ENCODE results near the gene RIPOR2.
"Not testable (repeated sequence)": the region's sequence is repeated elsewhere in the genome, so short reads cannot be mapped to it uniquely, and the experiment has no call there.

Gene RIPOR2

DNA sequence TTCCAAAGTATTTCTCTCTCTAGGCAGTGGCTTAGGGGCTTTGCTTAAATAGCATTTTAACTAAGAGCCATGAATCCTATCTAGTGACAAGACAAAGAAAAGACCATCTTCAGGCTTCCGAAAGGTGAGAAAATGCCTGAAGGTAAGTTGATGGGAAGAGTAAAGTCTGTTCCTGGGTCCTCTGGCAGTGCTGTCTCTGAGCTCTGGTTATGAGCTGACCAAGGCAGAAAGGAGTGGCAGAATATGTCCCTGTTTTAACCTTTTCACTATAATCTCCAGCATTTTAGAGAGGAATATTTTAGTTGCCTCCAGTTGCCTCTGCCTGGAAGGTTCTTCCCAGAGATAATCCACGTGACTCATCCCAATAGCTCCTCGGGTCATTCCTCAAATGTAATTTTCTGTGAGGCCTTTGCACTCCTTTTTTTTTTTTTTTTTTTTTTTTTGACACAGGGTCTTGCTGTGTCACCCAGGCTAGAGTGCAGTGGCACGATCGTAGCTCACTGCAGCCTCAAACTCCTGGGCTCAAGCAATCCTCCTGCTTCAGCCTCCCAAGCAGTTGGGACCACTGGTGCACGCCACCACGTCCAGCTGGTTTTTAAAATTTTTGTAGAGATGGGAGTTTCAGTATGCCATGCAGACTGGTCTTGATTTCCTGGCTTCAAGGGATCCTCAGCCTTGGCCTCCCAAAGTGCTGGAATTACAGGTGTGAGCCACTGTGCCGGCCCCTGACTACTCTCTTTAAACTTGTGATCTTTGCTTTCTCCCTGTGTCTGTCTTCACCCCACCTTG lies 133.3 kb downstream of the RIPOR2 start:
- no peak for DNase-seq (ENCODE audit: low spot score)

- DNase-seq (ENCODE audit: low spot score), result no peak
Observed at GRCh38 chr6:24799541-24799915, 136.2 kb downstream of the RIPOR2 start.

- DNase-seq (ENCODE audit: low spot score), result no peak
Observed at GRCh38 chr6:24798740-24799540, 136.8 kb downstream of the RIPOR2 start, which contains the start of gene ARMH2. Gene ARMH2 (minus strand): TSS chr6:24798917. CDS start chr6:24798857, 60 bp downstream.

GRCh38 chr6:24797596-24798216 lies 138.1 kb downstream of the RIPOR2 start:
- DNase-seq (ENCODE audit: low spot score), result no peak

GRCh38 chr6:24796616-24797290 lies 139.0 kb downstream of the RIPOR2 start:
- DNase-seq (ENCODE audit: low spot score), result no peak

DNA sequence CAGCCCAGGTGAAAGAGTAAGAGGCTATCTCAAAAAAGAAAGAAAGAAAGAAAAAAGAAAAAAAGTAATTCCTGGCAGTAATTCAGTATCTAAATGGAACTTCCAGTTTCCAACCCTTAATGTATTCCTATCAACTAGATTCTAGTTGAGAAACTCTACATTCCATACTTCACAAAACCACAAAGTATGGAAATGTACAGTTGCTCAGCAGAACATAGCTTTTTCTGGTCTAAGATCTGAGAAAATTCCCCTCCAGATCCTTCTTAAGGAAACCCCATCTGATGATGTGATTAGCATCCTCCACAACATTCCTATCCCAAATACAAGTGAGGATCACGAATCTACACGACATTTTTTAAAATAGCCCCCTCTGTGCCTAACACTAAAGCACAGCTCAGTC lies 140.7 kb downstream of the RIPOR2 start:
- no peak for DNase-seq (ENCODE audit: low spot score)

GRCh38 chr6:24788031-24788665 lies 147.6 kb downstream of the RIPOR2 start:
- no peak for DNase-seq (ENCODE audit: low spot score)

- no peak for DNase-seq (ENCODE audit: low spot score)
Observed at GRCh38 chr6:24780206-24780605, 155.6 kb downstream of the RIPOR2 start.

DNA sequence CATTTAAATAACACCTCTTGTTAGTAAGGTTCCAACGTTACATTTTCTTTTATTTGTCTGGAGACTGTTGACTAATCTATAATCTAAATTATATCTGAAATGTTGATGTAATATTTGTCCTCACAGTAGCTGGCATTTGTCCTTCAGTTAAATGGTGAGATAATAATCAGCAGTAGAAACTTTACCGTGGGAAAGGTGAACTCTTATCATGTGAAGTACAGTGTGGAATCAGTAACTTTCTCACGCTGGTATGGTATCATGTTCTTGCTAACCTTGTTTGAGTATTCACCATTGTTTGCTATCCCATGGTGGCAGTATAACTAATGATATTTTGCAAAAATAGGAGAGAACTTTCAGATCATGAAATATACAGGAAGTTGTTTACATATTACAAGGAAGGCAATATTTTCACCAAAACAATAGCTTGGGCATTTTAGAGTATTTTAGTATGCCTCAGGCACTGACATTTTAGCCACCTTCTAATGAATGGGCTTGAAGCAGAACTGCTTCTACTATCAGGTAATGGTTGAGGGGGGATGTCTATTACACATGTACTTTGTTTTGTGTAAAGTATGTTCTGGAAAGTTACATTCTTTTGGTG lies 156.2 kb downstream of the RIPOR2 start:
- no peak for DNase-seq (ENCODE audit: low spot score)

DNA sequence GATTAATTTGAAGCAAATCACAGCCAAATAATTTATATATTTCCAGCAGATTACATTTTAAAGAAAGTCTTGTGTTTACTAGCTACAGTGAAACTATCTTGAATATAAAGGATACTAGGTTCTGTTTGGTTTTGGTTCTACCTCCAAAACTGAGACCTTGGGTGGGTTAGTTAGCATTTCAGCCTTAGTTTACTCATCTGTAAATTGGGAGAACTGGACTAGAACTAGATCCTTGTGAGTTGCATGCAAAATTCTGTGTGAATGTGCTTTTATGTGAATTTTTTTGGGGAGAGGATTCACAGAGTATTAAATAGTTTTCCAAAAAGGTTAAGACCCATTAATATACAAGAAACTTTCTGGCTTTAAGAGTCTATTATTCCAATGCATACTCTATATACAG lies 156.9 kb downstream of the RIPOR2 start:
- no peak for DNase-seq (ENCODE audit: low spot score)

DNA sequence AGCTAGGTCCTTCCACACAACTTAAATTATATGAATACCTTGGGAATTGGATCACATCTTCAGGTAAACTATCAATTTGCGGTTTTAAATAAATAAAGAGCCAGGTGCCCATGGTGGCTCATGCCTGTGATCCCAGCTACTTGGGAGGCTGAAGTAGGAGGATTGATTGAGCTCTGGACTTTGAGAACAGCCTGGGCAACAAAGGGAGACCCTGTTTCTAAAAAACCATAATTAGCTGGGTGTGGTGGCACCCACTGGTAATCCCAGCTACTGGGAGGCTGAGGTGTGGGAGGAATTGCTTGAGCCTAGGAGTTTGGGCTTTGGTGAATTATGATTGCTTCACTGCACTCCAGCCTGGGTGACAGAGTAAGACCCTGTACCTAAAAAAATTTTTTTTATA lies 157.6 kb downstream of the RIPOR2 start:
- DNase-seq (ENCODE audit: low spot score), result no peak

DNA sequence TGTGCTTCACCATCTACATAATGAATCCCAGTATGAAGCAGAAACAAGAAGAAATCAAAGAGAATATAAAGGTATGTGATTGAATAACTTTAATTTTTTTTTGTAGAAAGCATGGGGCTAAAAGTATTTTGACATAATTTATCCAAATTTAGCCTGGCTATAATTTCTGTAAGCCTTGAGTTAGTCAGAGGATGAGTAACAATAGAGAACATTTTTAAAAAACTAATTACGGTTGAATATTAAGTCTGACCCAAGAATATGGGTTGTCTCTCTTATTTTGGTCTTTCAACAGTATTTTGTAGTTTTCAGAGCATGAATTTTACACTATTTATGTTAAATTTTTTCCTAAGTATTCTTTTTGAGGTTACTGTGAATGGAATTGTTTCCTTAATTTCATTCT lies 158.5 kb downstream of the RIPOR2 start:
- no peak for DNase-seq (ENCODE audit: low spot score)

DNA sequence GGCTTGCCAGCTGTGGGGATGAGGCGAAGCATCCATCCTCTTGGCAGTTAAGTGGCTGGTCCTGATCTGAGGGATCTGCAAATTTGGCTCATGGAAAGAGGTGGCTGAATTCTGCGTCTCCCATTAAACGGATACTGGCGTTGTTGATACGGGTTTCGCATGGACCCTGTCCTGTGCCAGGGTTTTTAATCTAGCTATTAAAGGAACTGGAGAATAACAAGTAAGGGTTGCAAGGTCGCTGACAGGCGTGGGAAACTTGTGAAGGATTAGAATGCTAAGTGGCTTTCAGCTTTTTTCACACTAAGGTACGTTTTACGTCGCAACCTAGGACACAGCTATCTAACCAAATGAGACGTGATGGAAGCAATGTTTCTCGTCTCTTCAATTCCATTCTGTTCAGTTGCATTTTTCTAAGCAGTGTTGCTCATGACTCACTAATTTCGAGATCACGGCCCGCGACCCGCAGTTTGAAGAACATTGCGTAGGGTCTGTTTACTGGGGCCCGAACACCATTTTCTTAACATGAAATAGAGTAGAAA lies 160.2 kb downstream of the RIPOR2 start:
- DNase-seq (ENCODE audit: low spot score), result no peak

DNA sequence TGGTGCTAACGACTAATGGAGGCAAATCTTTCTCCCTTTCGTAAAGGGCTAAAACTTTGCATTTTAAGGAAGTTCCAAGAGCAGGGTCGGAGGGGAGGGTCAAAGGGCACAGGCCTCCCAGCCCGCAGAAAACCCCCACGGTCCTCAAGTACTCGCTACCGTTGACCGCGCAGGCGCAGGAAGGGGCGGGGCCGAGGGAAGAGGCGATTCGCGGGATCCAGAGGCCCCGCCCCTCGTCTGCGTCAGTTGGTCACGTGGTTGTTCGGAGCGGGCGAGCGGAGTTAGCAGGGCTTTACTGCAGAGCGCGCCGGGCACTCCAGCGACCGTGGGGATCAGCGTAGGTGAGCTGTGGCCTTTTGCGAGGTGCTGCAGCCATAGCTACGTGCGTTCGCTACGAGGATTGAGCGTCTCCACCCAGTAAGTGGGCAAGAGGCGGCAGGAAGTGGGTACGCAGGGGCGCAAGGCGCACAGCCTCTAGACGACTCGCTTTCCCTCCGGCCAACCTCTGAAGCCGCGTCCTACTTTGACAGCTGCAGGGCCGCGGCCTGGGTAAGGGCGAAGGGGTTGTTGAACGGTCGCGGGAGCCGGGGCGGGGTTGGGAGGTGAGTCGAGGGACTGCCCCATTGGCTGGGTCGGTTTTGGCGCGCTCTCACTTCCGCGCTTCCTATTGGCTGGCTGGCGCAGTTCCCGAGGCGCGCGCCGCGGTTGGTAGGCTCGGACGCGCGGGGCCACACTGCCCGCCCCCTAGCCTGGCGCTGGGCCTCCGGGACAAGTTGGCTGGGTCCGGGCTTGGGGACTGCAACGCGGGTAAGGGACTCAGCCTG lies 160.9 kb downstream of the RIPOR2 start, which contains the start of gene GMNN:
Gene GMNN, plus strand, starts transcription at position 242 of the 824 bp plus-strand sequence. CDS start 2,310 bp downstream, outside the sequence.
- peak; percentile 98 for DNase-seq (ENCODE audit: low spot score)

GRCh38 chr6:24768361-24768760 lies 167.4 kb downstream of the RIPOR2 start:
- no peak for DNase-seq (ENCODE audit: low spot score)

DNA sequence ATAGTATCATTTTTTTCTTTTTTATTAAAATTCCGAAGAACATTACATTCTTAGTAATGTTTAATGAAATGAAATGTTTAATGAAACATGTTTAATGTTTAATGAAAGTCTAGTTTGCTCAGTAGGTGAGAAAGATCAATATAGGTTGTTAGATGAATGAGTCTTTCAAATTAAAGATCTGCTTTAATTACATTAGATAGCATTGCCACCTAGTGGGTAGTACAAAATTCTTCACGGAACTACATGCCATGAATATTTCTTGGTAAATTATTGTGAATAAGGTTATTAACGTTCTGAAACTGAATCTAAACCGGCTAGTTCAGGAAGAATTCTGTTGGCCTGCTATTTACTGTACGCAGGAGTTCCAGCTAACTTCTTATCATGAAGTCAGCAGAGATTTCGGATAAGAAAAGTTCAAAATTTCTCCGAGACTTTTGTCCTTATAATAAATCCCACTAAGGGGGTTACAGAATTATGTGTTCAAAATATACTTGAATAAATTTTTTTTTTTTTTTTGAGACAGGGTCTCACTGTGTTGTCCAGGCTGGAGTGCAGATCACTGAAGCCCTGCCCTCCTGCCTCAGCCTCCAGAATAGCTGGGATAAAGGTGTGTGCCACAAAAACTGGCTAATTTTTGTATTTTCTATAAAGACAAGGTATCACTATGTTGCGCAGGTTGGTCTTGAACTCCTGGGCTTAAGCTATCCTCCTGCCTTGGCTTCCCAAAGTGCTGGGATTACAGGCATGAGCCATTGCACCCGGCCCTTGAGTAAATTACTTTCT lies 168.9 kb downstream of the RIPOR2 start:
- peak; percentile 22 for DNase-seq (ENCODE audit: low spot score)

DNA sequence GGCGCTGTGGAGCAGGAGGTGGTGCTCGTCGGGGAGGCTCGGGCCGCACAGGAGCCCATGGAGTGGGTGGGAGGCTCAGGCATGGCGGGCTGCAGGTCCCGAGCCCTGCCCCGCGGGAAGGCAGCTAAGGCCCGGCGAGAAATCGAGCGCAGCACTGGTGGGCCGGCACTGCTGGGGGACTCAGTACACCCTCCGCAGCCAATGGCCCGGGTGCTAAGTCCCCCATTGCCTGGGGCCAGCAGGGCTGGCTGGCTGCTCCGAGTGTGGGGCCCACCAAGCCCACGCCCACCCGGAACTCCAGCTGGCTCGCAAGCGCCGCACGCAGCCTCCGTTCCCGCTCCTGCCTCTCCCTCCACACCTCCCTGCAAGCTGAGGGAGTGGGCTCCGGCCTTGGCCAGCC lies 169.8 kb downstream of the RIPOR2 start:
- not testable (repeated sequence) for DNase-seq (ENCODE audit: low spot score)

- DNase-seq (ENCODE audit: low spot score), result not testable (repeated sequence)
Observed at GRCh38 chr6:24764833-24765828, 170.6 kb downstream of the RIPOR2 start.

All from Ammon's horn (tissue), 1 donor.